WTC11 (cell line): ENCODE results near the gene PGD.

Source experiments
- CREB1 ChIP-seq: sonication (generic); formaldehyde crosslinking; IDR thresholded peaks from 2 replicates; pipeline ENCODE4 v1.8.0; 2023; ENCODE audit warnings: mild to moderate bottlenecking, missing genetic modification reagents
- ETV6 ChIP-seq: sonication (generic); formaldehyde crosslinking; IDR thresholded peaks from 2 replicates; pipeline ENCODE4 v1.8.1; 2022; ENCODE audit warnings: mild to moderate bottlenecking, missing genetic modification reagents
- FOXK1 ChIP-seq: sonication (generic); formaldehyde crosslinking; IDR thresholded peaks from 2 replicates; pipeline ENCODE4 v1.8.0; 2022; ENCODE audit warnings: mild to moderate bottlenecking, moderate library complexity, missing genetic modification reagents
- GTF2I ChIP-seq: fragments of 250-450 bp; sonication (Bioruptor Pico); conservative IDR thresholded peaks from 2 replicates; pipeline ENCODE4 v1.4.0; 2021; ENCODE audit warnings: mild to moderate bottlenecking
- SP1 ChIP-seq: sonication (generic); formaldehyde crosslinking; conservative IDR thresholded peaks from 2 replicates; pipeline ENCODE4 v1.8.1; 2022; ENCODE audit warnings: missing genetic modification reagents
- STAT6 ChIP-seq: sonication (generic); formaldehyde crosslinking; conservative IDR thresholded peaks from 2 replicates; pipeline ENCODE4 v1.8.1; 2023; ENCODE audit warnings: mild to moderate bottlenecking, low read depth, missing genetic modification reagents, moderate library complexity
- ZNF263 ChIP-seq: sonication (generic); formaldehyde crosslinking; IDR thresholded peaks from 2 replicates; pipeline ENCODE4 v1.8.1; 2022; ENCODE audit warnings: low read depth, mild to moderate bottlenecking, moderate library complexity, missing genetic modification reagents
- TF ChIP-seq, protein P1 (sequence below): fragments of 200-600 bp; IDR thresholded peaks from 2 replicates; pipeline ENCODE4 v1.8.0; 2022; ENCODE audit warnings: antibody characterized with exemption

DNA sequence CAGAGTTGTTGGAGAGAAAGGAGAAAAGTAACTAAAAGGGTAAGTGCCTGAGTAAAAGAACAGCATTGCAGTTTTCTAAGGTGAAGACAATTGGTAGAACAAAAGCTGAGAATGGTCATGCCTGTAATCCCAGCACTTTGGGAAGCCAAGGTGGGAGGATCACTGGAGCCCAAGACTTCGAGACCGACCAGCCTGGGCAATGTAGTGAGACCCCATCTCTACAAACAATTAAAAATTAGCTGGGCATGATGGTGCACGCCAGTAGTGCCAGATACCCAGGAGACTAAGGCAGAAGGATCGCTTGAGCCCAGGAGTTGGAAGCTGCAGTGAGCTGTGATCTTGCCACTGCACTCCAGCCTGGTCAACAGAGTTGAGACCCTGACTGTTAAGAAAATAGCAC is 15.2 kb upstream of the PGD start:
- TF ChIP-seq, protein P1, sequence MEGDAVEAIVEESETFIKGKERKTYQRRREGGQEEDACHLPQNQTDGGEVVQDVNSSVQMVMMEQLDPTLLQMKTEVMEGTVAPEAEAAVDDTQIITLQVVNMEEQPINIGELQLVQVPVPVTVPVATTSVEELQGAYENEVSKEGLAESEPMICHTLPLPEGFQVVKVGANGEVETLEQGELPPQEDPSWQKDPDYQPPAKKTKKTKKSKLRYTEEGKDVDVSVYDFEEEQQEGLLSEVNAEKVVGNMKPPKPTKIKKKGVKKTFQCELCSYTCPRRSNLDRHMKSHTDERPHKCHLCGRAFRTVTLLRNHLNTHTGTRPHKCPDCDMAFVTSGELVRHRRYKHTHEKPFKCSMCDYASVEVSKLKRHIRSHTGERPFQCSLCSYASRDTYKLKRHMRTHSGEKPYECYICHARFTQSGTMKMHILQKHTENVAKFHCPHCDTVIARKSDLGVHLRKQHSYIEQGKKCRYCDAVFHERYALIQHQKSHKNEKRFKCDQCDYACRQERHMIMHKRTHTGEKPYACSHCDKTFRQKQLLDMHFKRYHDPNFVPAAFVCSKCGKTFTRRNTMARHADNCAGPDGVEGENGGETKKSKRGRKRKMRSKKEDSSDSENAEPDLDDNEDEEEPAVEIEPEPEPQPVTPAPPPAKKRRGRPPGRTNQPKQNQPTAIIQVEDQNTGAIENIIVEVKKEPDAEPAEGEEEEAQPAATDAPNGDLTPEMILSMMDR, result no peak
- TF ChIP-seq SP1 (CRISPR knock-in tag), result no peak
- no peak for TF ChIP-seq FOXK1 (CRISPR knock-in tag)
- TF ChIP-seq GTF2I (CRISPR knock-in tag), result no peak
- no peak for TF ChIP-seq ZNF263 (CRISPR knock-in tag)
- TF ChIP-seq STAT6, result no peak
- TF ChIP-seq ETV6 (CRISPR knock-in tag), result no peak
- TF ChIP-seq CREB1 (CRISPR knock-in tag), result no peak
